OCI-LY3 (cell line): ENCODE data around the gene LITAFD.
"Not testable (repeated sequence)": the region's sequence is repeated elsewhere in the genome, so short reads cannot be mapped to it uniquely, and the experiment has no call there.

Experiments
- H2AFZ ChIP-seq: fragments of 200-600, 300-600 bp; shearing (Covaris generic); 2 replicates; pipeline ENCODE4 v1.6.0; 2014; ENCODE audit warnings: antibody characterized with exemption, low read depth, low read length
- H3K27ac ChIP-seq: fragments of 200-600, 300-600 bp; sonication (generic); 2 replicates; pipeline ENCODE4 v1.5.1; 2014; ENCODE audit warnings: mild to moderate bottlenecking, low read length, moderate library complexity, mixed read lengths
- H3K27me3 ChIP-seq: fragments of 200-600, 300-600 bp; sonication (generic); 2 replicates; pipeline ENCODE4 v1.6.1; 2014; ENCODE audit warnings: low read depth, low read length, mixed read lengths
- H3K36me3 ChIP-seq: fragments of 200-600, 300-600 bp; sonication (generic); replicated peaks from 2 replicates; pipeline ENCODE3; 2014; ENCODE audit warnings: low read depth, low read length, mixed read lengths
- H3K4me1 ChIP-seq: fragments of 300-600, 200-600 bp; sonication (generic); 2 replicates; pipeline ENCODE4 v1.6.1; 2014; ENCODE audit warnings: low read length, mixed read lengths
- H3K4me2 ChIP-seq: fragments of 200-600, 300-600 bp; sonication (generic); 2 replicates; pipeline ENCODE4 v1.6.1; 2014; ENCODE audit warnings: low read length, mixed read lengths
- H3K4me3 ChIP-seq: fragments of 300-600, 200-600 bp; sonication (generic); 2 replicates; pipeline ENCODE4 v1.5.1; 2014; ENCODE audit warnings: antibody characterized with exemption, mild to moderate bottlenecking, low read length, moderate library complexity
- H3K79me2 ChIP-seq: fragments of 300-600, 200-600 bp; shearing (Covaris generic); 2 replicates; pipeline ENCODE4 v1.6.1; 2014; ENCODE audit warnings: mild to moderate bottlenecking, low read length, mixed read lengths
- H3K9ac ChIP-seq: fragments of 300-600, 200-600 bp; shearing (Covaris generic); 2 replicates; pipeline ENCODE4 v1.6.0; 2014; ENCODE audit warnings: mild to moderate bottlenecking, low read length, moderate library complexity
- H3K9me3 ChIP-seq: fragments of 200-600, 300-600 bp; shearing (Covaris generic); 2 replicates; pipeline ENCODE4 v1.6.1; 2014; ENCODE audit warnings: low read length, mixed read lengths; ENCODE audit not compliant: insufficient read depth
- H4K20me1 ChIP-seq: fragments of 200-600, 300-600 bp; sonication (generic); 2 replicates; pipeline ENCODE4 v1.6.1; 2016; ENCODE audit warnings: low read length, mixed read lengths; ENCODE audit not compliant: insufficient read depth
- CTCF ChIP-seq: fragments of 200-600, 300-600 bp; sonication (generic); IDR thresholded peaks from 2 replicates; pipeline ENCODE4 v1.5.1; 2014; ENCODE audit warnings: antibody characterized with exemption, low read length, low read depth
- EZH2phosphoT487 ChIP-seq: fragments of 200-600 bp; shearing (Covaris generic); IDR thresholded peaks from 2 replicates; pipeline ENCODE4 v1.6.1; 2018; ENCODE audit warnings: antibody characterized with exemption, mixed run types, low read depth

Gene LITAFD

GRCh38 chr16:8867216-8867931 is 14.8 kb upstream of the LITAFD start:
- TF ChIP-seq EZH2phosphoT487: no peak

GRCh38 chr16:8867932-8868415 is 14.2 kb upstream of the LITAFD start:
- peaks cover 46% of the 10 kb centered on the region for H3K79me2 ChIP-seq
- no peaks in the 10 kb centered on the region for H3K36me3 ChIP-seq
- peak overlapping the region; percentile 49; the same call in 1 of the 2 replicates for H2AFZ ChIP-seq
- no peaks in the 10 kb centered on the region for H3K27me3 ChIP-seq
- peaks cover 45% of the 10 kb centered on the region for H4K20me1 ChIP-seq
- peak overlapping the region; percentile 77 for H3K4me3 ChIP-seq
- peak overlapping the region; percentile 54 for H3K27ac ChIP-seq
- peak overlapping the region; percentile 69 for H3K9ac ChIP-seq
- H3K4me2 ChIP-seq: peak overlapping the region; percentile 90
- TF ChIP-seq EZH2phosphoT487 (no peak), CTCF (no peak)
- peaks cover 24% of the 10 kb centered on the region for H3K4me1 ChIP-seq
- no peaks in the 10 kb centered on the region for H3K9me3 ChIP-seq

More at GRCh38 chr16:8867216-8867931, 14.8 kb upstream of the LITAFD start:
- no peaks in the 10 kb centered on the region for H3K27me3 ChIP-seq
- H3K36me3 ChIP-seq: no peaks in the 10 kb centered on the region
- H3K9me3 ChIP-seq: no peaks in the 10 kb centered on the region
- peak overlapping the region; percentile 54; the same call in 1 of the 2 replicates for H3K27ac ChIP-seq
- H3K4me3 ChIP-seq: peak overlapping the region; percentile 77
- no peak overlapping the region for H2AFZ ChIP-seq
- peaks cover 51% of the 10 kb centered on the region for H3K79me2 ChIP-seq
- H3K9ac ChIP-seq: peak overlapping the region; percentile 69
- H3K4me2 ChIP-seq: peak overlapping the region; percentile 90
- peaks cover 51% of the 10 kb centered on the region for H4K20me1 ChIP-seq
- H3K4me1 ChIP-seq: peaks cover 24% of the 10 kb centered on the region

- H3K79me2 ChIP-seq: peaks cover 42% of the 10 kb centered on the region
- TF ChIP-seq CTCF (no peak), EZH2phosphoT487 (no peak)
- H3K4me2 ChIP-seq: peak within 1 kb of the TSS; percentile 93
- H4K20me1 ChIP-seq: peaks cover 38% of the 10 kb centered on the region
- H3K4me1 ChIP-seq: peaks cover 24% of the 10 kb centered on the region
- no peaks in the 10 kb centered on the region for H3K9me3 ChIP-seq
- H3K9ac ChIP-seq: peak within 1 kb of the TSS; percentile 69
- no peaks in the 10 kb centered on the region for H3K27me3 ChIP-seq
- H3K36me3 ChIP-seq: no peaks in the 10 kb centered on the region
- H3K27ac ChIP-seq: peak within 1 kb of the TSS; percentile 54
- H2AFZ ChIP-seq: peak within 1 kb of the TSS; percentile 86
- peak within 1 kb of the TSS; percentile 84 for H3K4me3 ChIP-seq
These were observed 13.5 kb upstream of the LITAFD start, which contains the start of gene CARHSP1 for GRCh38 chr16:8868416-8869211. Gene CARHSP1, minus strand, starts transcription at chr16:8869006. Its CDS starts 9,678 bp downstream, at chr16:8859328.

GRCh38 chr16:8869212-8869987 is 12.8 kb upstream of the LITAFD start:
- peaks cover 34% of the 10 kb centered on the region for H3K79me2 ChIP-seq
- H3K36me3 ChIP-seq: no peaks in the 10 kb centered on the region
- no peak overlapping the region for H3K27ac ChIP-seq

GRCh38 chr16:8869988-8870241 is 12.2 kb upstream of the LITAFD start:
- Histone ChIP-seq H3K79me2 (peaks cover 29% of the 10 kb centered on the region), H4K20me1 (peaks cover 25% of the 10 kb centered on the region), H3K4me1 (peaks cover 24% of the 10 kb centered on the region), H3K4me3 (peak overlapping the region; percentile 84; the same call in 1 of the 2 replicates), H3K4me2 (peak overlapping the region; percentile 93; the same call in 1 of the 2 replicates)
- H3K9ac ChIP-seq, H3K9me3 ChIP-seq, H3K27ac ChIP-seq, H3K36me3 ChIP-seq, H3K27me3 ChIP-seq, H2AFZ ChIP-seq: not testable (repeated sequence)

More at GRCh38 chr16:8869212-8869987, 12.8 kb upstream of the LITAFD start:
- Histone ChIP-seq H3K9ac (peak overlapping the region; percentile 68), H3K27me3 (no peaks in the 10 kb centered on the region), H2AFZ (peak overlapping the region; percentile 86), H3K9me3 (no peaks in the 10 kb centered on the region), H3K4me3 (peak overlapping the region; percentile 84), H4K20me1 (peaks cover 30% of the 10 kb centered on the region), H3K4me2 (peak overlapping the region; percentile 93), H3K4me1 (peaks cover 24% of the 10 kb centered on the region)
- TF ChIP-seq EZH2phosphoT487 (no peak), CTCF (no peak)
